HT-29 (cell line): ENCODE measurements around the gene SGF29. TPM values are rescaled to one million over a fixed set of nuclear protein-coding genes. Genes with fewer than 3 reads are reported as not detected.
A peak's percentile ranks its signal among the peaks of the same experiment; 100 is the strongest.
"Not testable (repeated sequence)": the region's sequence is repeated elsewhere in the genome, so short reads cannot be mapped to it uniquely, and the experiment has no call there.

Experiments used
- DNase-seq: peaks from one replicate; pipeline ENCODE4 v3.0.0-alpha.2; 2015; ENCODE audit warnings: low spot score
- total RNA-seq: library from RNA; depleted of rRNA; stranded (reverse); fragments of >200 nt; shearing (Covaris generic); gene quantifications from 2 replicates; pipeline ENCODE4 v1.2.3, GENCODE V29; 2014

The SGF29 gene
- total RNA-seq, 1 experiment from 2014 or later: 19.1 TPM

- DNase-seq: not testable (repeated sequence)
These were observed 41.7 kb downstream of the SGF29 start for GRCh38 chr16:28595451-28595850.

GRCh38 chr16:28596115-28596630 lies 42.5 kb downstream of the SGF29 start:
- DNase-seq: no peak

GRCh38 chr16:28596840-28597691 lies 43.3 kb downstream of the SGF29 start, which contains the start of gene SULT1A2:
TSS of gene SULT1A2 (minus strand) at chr16:28597050. CDS start at chr16:28595930, 1,120 bp downstream.
- peak; percentile 53 for DNase-seq

GRCh38 chr16:28597692-28598261 lies 44.1 kb downstream of the SGF29 start:
- peak; percentile 12 for DNase-seq

- not testable (repeated sequence) for DNase-seq
These were observed 45.9 kb downstream of the SGF29 start for GRCh38 chr16:28599377-28600285.

- DNase-seq: not testable (repeated sequence)
These were observed 47.2 kb downstream of the SGF29 start for GRCh38 chr16:28600965-28601364.

GRCh38 chr16:28601589-28601988 lies 47.9 kb downstream of the SGF29 start:
- not testable (repeated sequence) for DNase-seq

- not testable (repeated sequence) for DNase-seq
These were observed 48.3 kb downstream of the SGF29 start for GRCh38 chr16:28602062-28602461.

- DNase-seq: no peak
These were observed 48.8 kb downstream of the SGF29 start for GRCh38 chr16:28602529-28602928.

GRCh38 chr16:28603381-28604185 lies 49.9 kb downstream of the SGF29 start:
- no peak for DNase-seq

- DNase-seq: no peak
These were observed 50.5 kb downstream of the SGF29 start for GRCh38 chr16:28604186-28604565.

- no peak for DNase-seq
These were observed 52.8 kb downstream of the SGF29 start for GRCh38 chr16:28606291-28607115.

GRCh38 chr16:28607116-28607623 lies 53.5 kb downstream of the SGF29 start:
- DNase-seq: no peak

GRCh38 chr16:28607681-28608495 lies 54.2 kb downstream of the SGF29 start:
- DNase-seq: not testable (repeated sequence)

GRCh38 chr16:28608496-28608808 lies 54.7 kb downstream of the SGF29 start:
- DNase-seq: not testable (repeated sequence)

GRCh38 chr16:28608867-28609596 lies 55.3 kb downstream of the SGF29 start:
- not testable (repeated sequence) for DNase-seq

GRCh38 chr16:28609631-28610594 lies 56.2 kb downstream of the SGF29 start, which contains the start of gene SULT1A1:
TSS of gene SULT1A1 (minus strand) at chr16:28610044. CDS start at chr16:28608855, 1,189 bp downstream.
- DNase-seq: peak; percentile 77
